ENCODE data around the gene BCAR1. TPM values are rescaled to one million over a fixed set of nuclear protein-coding genes. Genes with fewer than 3 reads are reported as not detected.

Gene BCAR1
- total RNA-seq, 4 donors from 2014 or later = 30.1 to 98.0 (median 38.0) TPM

GRCh38 chr16:75235721-75236193 lies 15.7 kb downstream of the BCAR1 start:
- DNase-seq (ENCODE audit: low spot score) (no peak), ATAC-seq (ENCODE audit: low FRiP score) (no peak)
- TF ChIP-seq CTCF (IDR thresholded peaks at IDR 0.05) = no peak

GRCh38 chr16:75234856-75235696 lies 16.3 kb downstream of the BCAR1 start:
- no peak for TF ChIP-seq CTCF (IDR thresholded peaks at IDR 0.05)
- DNase-seq (ENCODE audit: low spot score) = no peak

GRCh38 chr16:75233611-75233938 lies 17.8 kb downstream of the BCAR1 start:
- ATAC-seq (ENCODE audit: low FRiP score) = no peak
- no peak for DNase-seq (ENCODE audit: low spot score)
- TF ChIP-seq CTCF (IDR thresholded peaks at IDR 0.05) = no peak

More at GRCh38 chr16:75234856-75235696, 16.3 kb downstream of the BCAR1 start:
- ATAC-seq (ENCODE audit: low FRiP score) = no peak

- no peak for ATAC-seq (ENCODE audit: low FRiP score)
- DNase-seq (ENCODE audit: low spot score) = no peak
- TF ChIP-seq CTCF (IDR thresholded peaks at IDR 0.05) = no peak
These were observed 19.9 kb downstream of the BCAR1 start for GRCh38 chr16:75231570-75231969.

- DNase-seq (ENCODE audit: low spot score) = no peak
These were observed 20.8 kb downstream of the BCAR1 start for GRCh38 chr16:75230471-75231110.

GRCh38 chr16:75229172-75230031 lies 22.0 kb downstream of the BCAR1 start:
- no peak for TF ChIP-seq CTCF (IDR thresholded peaks at IDR 0.05)
- DNase-seq (ENCODE audit: low spot score) (no peak), ATAC-seq (ENCODE audit: low FRiP score) (no peak)

More at GRCh38 chr16:75230471-75231110, 20.8 kb downstream of the BCAR1 start:
- no peak for TF ChIP-seq CTCF (IDR thresholded peaks at IDR 0.05)
- no peak for ATAC-seq (ENCODE audit: low FRiP score)

Measured in omental fat pad (tissue), 4 donors.